ENCODE data around the gene DISC1.
"Not testable (repeated sequence)": the region's sequence is repeated elsewhere in the genome, so short reads cannot be mapped to it uniquely, and the experiment has no call there.

The DISC1 gene

DNA sequence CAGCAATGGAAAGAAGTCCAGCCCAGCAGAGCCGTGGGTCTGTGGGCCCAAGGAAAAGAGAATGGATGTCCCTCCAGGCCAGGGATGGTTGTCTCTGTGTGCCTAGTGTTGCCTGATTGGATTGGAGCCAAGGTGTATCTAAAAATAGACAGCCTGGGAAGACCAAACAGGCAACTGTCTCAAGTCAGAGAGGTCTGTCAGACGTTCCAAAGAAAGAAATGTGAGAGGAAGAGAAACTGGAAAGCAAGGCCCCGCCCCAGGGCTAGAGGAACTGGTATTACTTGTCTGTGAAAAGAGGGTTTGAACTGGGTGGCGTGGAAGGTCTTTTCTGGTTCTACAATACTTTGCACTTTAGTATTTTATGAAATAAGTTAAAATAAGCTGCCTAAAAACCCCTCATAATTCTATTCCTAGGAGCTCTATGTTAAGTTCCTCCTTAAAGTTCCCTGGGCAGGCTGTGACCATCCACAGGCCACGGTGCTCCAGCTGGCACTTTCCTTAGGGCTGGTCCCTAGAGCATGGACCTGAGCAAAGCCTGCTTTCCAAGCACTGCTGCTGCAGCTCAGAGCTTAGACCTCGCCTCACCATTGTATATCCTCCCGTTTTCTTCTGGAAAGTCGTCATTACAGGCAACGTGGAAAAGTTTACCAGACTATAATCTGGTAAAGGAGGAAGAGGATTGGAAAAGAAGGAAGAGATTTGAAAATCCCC lies 151.6 kb downstream of the DISC1 start:
- no peak for DNase-seq

GRCh38 chr1:231779081-231779480 lies 152.5 kb downstream of the DISC1 start:
- DNase-seq, result no peak

GRCh38 chr1:231781892-231782291 lies 155.3 kb downstream of the DISC1 start:
- no peak for DNase-seq

DNA sequence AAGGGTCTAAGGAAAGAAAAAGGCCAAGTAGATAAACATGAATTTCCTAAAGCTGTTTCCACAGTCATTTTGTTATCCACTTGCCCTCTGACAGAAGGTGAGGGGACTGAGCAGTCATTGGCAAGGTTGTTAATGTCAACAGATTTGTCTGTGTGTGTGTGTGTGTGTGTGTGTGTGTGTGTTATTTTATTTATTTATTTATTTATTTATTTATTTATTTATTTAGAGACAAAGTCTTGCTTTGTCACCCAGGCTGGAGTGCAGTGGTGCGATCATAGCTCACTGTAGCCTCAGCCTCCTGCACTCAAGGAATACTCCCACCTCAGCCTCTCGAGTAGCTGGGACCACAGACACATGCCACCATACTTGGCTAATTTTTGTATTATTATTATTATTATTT lies 158.5 kb downstream of the DISC1 start:
- DNase-seq, result not testable (repeated sequence)

- no peak for DNase-seq
Observed at GRCh38 chr1:231786126-231786525, 159.5 kb downstream of the DISC1 start.

DNA sequence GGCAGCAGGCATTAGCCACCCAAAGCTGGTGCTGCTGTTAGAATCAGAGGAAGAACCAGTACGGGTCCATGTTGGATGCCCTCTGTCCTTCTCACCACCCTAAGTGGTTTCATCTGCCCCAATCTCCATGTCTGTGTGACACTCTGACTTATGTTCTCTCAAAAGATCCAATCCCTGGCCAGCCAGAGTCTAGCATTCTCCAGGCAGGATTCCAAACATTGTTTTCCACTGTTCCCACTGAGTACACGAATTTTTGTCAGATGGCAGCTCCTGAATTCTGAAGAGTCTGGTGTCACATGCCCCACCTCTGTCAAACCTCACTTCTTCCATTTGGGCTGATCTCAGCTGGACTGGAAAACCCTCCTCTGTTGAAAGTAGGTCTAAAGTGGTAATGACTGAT lies 166.0 kb downstream of the DISC1 start:
- no peak for DNase-seq

GRCh38 chr1:231793893-231794292 lies 167.3 kb downstream of the DISC1 start:
- no peak for DNase-seq

DNA sequence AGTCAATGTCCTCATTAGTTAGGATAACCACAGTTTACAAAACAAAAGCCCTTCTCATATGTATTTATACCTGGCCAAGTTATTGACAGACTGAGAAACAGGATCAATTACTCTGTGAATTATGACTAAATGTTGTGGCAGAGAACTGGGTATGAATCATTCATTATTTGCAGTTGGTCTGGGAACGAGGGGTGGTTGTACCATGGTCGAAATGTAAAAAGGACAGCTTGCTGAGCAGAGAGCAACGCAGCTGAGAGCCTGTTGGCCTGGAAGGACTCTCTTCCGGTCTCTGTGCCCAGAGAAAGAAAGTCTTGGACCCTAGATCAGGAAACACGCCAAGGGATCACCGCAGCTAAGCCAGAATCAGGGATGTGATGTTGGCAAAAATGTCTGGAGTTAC lies 169.6 kb downstream of the DISC1 start:
- peak in 2 of 3 experiments; percentile 18 to 54 for DNase-seq

- no peak for DNase-seq
Observed at GRCh38 chr1:231799363-231799986, 172.9 kb downstream of the DISC1 start.

GRCh38 chr1:231800108-231800507 lies 173.5 kb downstream of the DISC1 start:
- no peak for DNase-seq

DNA sequence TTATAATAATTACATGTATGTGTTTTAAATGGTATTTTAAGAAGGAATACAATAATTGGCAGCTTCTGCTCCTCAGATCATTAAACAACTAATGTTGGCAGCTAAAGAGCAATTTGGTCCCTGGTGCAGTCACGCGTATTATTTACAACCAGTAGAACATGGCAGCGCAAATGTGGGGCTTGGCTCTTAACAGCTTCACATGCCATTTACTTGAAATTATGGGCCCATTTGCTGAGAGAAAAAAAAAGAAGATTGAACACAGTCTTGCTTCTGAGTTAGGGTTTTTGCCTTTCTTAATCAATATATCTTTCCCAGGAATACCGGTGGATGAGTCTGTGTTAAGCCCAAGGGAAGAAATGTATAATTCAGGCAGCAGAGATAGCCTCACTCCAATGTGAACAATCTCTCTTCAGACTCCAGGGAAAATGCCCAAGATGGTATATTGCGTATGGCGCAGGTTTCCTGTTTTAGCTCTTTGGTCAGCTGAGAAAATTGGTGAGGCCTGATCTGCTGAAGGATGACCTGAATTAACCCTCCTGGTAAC lies 174.5 kb downstream of the DISC1 start:
- no peak for DNase-seq

- no peak for DNase-seq
Observed at GRCh38 chr1:231803353-231803752, 176.8 kb downstream of the DISC1 start.

DNA sequence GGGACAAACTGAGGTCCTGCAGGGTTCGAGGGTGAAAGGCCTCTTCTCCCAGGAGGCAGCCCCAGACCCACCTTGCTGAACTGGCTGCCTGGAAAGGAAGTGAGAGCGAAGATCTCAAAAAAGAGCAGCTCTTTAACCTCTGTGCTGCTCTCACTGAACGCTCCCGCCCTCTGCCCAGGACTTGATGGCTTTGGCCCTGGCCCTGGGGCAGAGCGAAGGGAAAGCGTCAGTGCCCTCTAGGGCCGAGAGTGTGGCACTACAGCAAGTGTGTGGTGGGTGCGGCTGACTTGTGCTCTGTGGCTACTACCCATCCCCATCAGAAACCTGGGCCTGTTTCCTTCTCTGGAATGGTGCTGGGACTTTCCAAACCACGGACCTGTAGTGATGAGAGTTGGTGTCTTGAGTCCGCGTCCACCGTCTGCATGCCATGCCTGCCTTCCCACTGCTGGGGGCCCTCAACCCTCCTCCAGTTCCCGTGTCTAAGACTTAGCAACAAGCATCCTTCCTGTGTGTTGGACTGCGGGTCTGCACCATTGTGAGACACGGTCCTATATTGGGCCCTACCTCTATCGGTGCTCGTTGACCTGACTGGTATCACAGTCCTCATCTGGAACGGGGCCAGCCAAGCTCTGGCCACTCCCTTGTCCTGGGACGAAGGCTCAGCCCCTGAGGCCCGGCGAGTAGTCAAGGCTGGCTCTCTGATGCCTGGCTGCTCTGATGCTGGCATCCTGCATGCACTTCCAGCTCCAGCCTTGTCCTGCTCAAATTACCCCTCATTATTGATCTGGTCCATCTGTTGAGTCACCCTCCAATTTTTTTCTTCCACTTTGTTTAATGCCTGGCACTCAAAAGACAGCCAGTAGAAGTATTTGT lies 180.3 kb downstream of the DISC1 start:
- DNase-seq, result peak; percentile 23 to 49 (median 25)

- DNase-seq, result peak in 2 of 3 experiments; percentile 8 to 37
Observed at GRCh38 chr1:231807541-231807940, 181.0 kb downstream of the DISC1 start.

DNA sequence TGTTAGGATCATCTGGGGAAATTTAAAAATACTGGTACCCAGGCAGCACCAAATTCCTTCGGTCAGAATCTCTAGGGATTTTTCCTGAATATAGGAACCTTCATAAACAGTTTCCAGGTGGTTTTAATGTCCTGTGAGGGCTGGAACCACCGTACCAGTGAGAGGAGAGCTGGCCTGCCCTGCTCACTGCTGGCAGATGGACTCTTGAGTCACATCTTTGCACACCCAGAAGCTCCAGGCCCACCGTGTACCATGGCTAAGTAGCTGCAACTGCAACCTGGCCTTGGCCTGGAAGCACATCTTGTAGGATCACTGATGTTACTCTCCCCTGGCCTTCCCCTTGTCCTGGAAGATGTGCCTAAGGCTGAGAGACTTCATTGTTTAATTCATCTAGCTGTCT lies 181.5 kb downstream of the DISC1 start:
- no peak for DNase-seq

- DNase-seq, result no peak
Observed at GRCh38 chr1:231808990-231809389, 182.4 kb downstream of the DISC1 start.

GRCh38 chr1:231810415-231810814 lies 183.8 kb downstream of the DISC1 start:
- no peak for DNase-seq

- DNase-seq, result no peak
Observed at GRCh38 chr1:231814021-231814420, 187.4 kb downstream of the DISC1 start.

- DNase-seq, result no peak
Observed at GRCh38 chr1:231814521-231814920, 187.9 kb downstream of the DISC1 start.

DNA sequence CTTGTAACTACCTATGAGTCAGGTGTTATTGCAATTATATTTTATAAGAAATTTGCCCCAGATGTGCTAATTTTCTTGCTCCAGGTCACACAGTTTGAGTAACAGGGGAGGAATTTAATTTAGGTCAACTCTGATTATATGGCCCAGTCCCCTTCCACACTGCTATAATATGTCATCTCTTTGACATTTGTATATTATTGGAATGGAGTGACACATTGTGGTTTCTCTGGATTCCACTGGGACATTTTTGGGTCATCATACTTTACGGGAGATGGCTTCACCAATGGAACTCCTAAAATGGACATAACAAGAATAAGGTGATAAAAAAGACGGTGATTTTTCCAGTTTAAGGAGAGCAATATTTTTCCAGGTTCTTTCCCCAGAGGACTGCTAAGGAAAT lies 191.2 kb downstream of the DISC1 start:
- no peak for DNase-seq

DNA sequence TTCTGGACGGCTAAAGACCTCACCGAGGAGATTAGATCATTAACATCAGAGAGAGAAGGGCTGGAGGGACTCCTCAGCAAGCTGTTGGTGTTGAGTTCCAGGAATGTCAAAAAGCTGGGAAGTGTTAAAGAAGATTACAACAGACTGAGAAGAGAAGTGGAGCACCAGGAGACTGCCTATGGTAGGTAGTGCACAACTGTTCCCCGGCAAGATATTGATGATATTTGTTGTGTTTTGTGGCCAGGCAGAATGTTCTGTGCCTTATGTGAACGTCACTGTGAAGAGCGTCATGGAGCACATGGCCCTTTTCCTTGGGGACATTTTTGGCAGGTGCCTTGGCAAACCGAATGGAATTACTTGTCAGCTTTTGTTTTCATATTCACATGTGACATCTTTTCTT lies 191.7 kb downstream of the DISC1 start:
- DNase-seq, result no peak

DNA sequence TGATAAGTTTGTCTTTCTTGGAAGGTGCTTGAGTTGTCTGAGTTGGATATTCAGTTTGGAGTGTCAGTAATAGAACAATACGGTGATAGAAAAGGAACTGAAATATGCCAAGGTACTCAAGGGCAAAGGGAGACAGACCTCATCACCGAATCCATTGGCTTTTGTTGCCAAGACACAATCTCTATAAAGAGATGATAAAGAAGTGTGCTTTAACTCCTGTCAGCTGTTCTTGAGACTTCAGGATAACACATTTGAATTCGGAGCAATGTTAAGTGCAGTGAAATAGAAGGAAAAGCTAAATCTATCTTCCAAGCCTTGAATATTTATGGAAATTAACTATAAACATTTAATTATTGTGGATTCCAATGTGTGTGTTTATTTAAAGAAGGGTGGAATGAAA lies 194.7 kb downstream of the DISC1 start:
- no peak for DNase-seq

GRCh38 chr1:231822041-231822440 lies 195.5 kb downstream of the DISC1 start:
- DNase-seq, result no peak

GRCh38 chr1:231826566-231826965 lies 200.0 kb downstream of the DISC1 start:
- DNase-seq, result no peak

All from NCI-H1417 (cell line).